Upper lobe of left lung (tissue), 6 donors: ENCODE data around the gene TIMP1. TPM values are rescaled to one million over a fixed set of nuclear protein-coding genes. Genes with fewer than 3 reads are reported as not detected.
"Not testable (repeated sequence)": the region's sequence is repeated elsewhere in the genome, so short reads cannot be mapped to it uniquely, and the experiment has no call there.

Experiments used
- ATAC-seq, 2 donors: fragments of 200-7000 bp; cut with Tn5 transposase; one replicate each; pipeline ENCODE4 v1.9.1; 2022; ENCODE audit warnings: mild to moderate bottlenecking in 2 of 2, moderate library complexity in 2 of 2; ENCODE audit not compliant: low FRiP score in 2 of 2
- DNase-seq, 2 donors: peaks; one replicate each; pipeline ENCODE4 v3.0.0-alpha.2; 2019 to 2020
- H3K27ac ChIP-seq, 4 donors: fragments of 200-600 bp; sonication (generic); one replicate each; pipeline ENCODE4 v1.5.1; 2016 to 2019
- H3K27me3 ChIP-seq, 4 donors: fragments of 200-600 bp; sonication (generic); one replicate each; pipeline ENCODE4 v1.5.1; 2017 to 2019
- H3K36me3 ChIP-seq, 4 donors: fragments of 200-600 bp; sonication (generic); one replicate each; pipeline ENCODE4 v1.5.1; 2016 to 2019
- H3K4me1 ChIP-seq, 4 donors: fragments of 200-600 bp; sonication (generic); one replicate each; pipeline ENCODE4 v1.5.1; 2018 to 2019
- H3K4me3 ChIP-seq, 4 donors: fragments of 200-600 bp; sonication (generic); one replicate each; pipeline ENCODE4 v1.5.1; 2017 to 2019; ENCODE audit warnings: mild to moderate bottlenecking in 2 of 4, moderate library complexity in 1 of 4
- H3K9me3 ChIP-seq, 4 donors: fragments of 200-600 bp; sonication (generic); one replicate each; pipeline ENCODE4 v1.5.1; 2018 to 2019
- EP300 ChIP-seq, 4 donors: sonication (generic); formaldehyde crosslinking; IDR thresholded peaks; one replicate each; pipeline ENCODE4 v1.5.1; 2017; ENCODE audit warnings: antibody characterized with exemption in 4 of 4, control low read depth in 2 of 4
- POLR2A ChIP-seq, 4 donors: fragments of 450-650 bp; IDR thresholded peaks; one replicate each; pipeline ENCODE4 v1.5.1; 2016 to 2017; ENCODE audit warnings: antibody characterized with exemption in 4 of 4, mild to moderate bottlenecking in 2 of 4
- POLR2AphosphoS5 ChIP-seq, 2 donors: sonication (generic); formaldehyde crosslinking; IDR thresholded peaks; one replicate each; pipeline ENCODE4 v1.5.1; 2017; ENCODE audit warnings: antibody characterized with exemption in 2 of 2
- WGBS, 2 donors: methylation state at CpG; one replicate each; pipeline ENCODE4 v1.1.5; 2017 to 2018; 5-methylcytosine and 5-hydroxymethylcytosine counted together
- total RNA-seq, 6 donors: library from RNA; depleted of rRNA in 4 of 6; stranded (reverse); fragments of >200 nt in 4 of 6; gene quantifications; one replicate each; pipeline versions ENCODE4 v1.1.0 to v1.2.1, GENCODE V29; 2016 to 2021
- TF ChIP-seq, protein P1 (sequence below), 6 experiments: fragments of 450-650 bp in 4 of 6; fragments of 200-600 bp in 2 of 6; sonication (generic) in 2 of 6; IDR thresholded peaks; one replicate each; pipeline ENCODE4 v1.5.1; 2016 to 2019; ENCODE audit warnings: antibody characterized with exemption in 6 of 6
- donor health status: DM: no; HTN: no; CAD: no; lungs with moderate emphysema.
- donor health status: DM: no; HTN: yes; CAD: no; lungs with severe emphysema.

The TIMP1 gene
- total RNA-seq, 6 donors from 2014 or later: 54.5 to 420 (median 163) TPM

DNA sequence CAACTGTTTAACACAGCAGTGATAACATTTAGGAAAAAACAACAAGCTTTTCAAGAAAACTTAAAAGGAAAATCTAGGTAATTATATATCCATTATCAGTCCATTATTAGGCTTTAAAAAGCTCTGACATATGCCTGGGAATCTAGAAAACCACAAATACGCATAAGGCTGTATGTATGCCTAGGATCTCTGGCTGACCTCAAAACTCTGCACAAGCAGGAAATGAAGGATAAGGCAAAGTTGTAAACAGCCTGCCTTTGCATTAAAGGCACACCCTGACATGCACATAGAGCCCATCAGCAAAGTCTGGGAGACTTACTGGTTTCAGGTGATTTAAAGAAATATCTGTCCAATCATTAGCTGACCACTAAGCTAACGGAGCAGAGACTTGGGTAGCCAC lies 14.0 kb downstream of the TIMP1 start:
- WGBS, 2 donors: 80 to 82% methylated on average over 2 of the region's 2 CpGs
- H3K4me3 ChIP-seq: no peak overlapping the region
- no peaks in the 10 kb centered on the region for H3K27me3 ChIP-seq
- no peaks in the 10 kb centered on the region for H3K4me1 ChIP-seq
- H3K9me3 ChIP-seq: peaks cover 0 to 31% (median 0%) of the 10 kb centered on the region in 4 donors
- H3K36me3 ChIP-seq: no peaks in the 10 kb centered on the region
- no peak overlapping the region for H3K27ac ChIP-seq
- no peak for DNase-seq
- TF ChIP-seq, protein P1, sequence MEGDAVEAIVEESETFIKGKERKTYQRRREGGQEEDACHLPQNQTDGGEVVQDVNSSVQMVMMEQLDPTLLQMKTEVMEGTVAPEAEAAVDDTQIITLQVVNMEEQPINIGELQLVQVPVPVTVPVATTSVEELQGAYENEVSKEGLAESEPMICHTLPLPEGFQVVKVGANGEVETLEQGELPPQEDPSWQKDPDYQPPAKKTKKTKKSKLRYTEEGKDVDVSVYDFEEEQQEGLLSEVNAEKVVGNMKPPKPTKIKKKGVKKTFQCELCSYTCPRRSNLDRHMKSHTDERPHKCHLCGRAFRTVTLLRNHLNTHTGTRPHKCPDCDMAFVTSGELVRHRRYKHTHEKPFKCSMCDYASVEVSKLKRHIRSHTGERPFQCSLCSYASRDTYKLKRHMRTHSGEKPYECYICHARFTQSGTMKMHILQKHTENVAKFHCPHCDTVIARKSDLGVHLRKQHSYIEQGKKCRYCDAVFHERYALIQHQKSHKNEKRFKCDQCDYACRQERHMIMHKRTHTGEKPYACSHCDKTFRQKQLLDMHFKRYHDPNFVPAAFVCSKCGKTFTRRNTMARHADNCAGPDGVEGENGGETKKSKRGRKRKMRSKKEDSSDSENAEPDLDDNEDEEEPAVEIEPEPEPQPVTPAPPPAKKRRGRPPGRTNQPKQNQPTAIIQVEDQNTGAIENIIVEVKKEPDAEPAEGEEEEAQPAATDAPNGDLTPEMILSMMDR (IDR thresholded peaks at IDR 0.05): no peak
- TF ChIP-seq POLR2AphosphoS5 (IDR thresholded peaks at IDR 0.05) (no peak), EP300 (IDR thresholded peaks at IDR 0.05) (no peak), POLR2A (IDR thresholded peaks at IDR 0.05) (no peak)
- no peak for ATAC-seq

DNA sequence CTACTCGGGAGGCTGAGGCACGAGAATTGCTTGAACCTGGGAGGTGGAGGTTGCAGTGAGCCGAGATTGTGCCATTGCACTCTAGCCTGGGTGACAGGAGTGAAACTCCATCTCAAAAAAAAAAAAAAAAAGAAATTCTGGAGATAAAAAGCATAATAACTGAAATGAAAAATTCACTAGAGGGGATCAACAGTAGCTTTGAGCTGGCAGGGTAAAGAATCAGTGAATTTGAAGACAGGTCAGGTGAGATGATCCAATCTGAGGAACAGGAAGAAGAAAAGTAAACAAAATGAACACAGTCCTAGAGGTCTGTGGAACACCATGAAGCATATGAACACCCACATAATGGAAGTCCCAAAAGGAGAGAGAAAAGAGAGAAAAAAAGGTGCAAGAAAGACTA lies 15.0 kb downstream of the TIMP1 start:
- H3K4me3 ChIP-seq: no peak overlapping the region
- no peaks in the 10 kb centered on the region for H3K36me3 ChIP-seq
- no peaks in the 10 kb centered on the region for H3K4me1 ChIP-seq
- ATAC-seq (no peak), DNase-seq (no peak)
- TF ChIP-seq, protein P1 (IDR thresholded peaks at IDR 0.05): no peak
- TF ChIP-seq POLR2A (IDR thresholded peaks at IDR 0.05) (no peak), POLR2AphosphoS5 (IDR thresholded peaks at IDR 0.05) (no peak), EP300 (IDR thresholded peaks at IDR 0.05) (no peak)
- H3K27ac ChIP-seq: no peak overlapping the region
- 74 to 97% methylated on average over 3 of the region's 3 CpGs for WGBS, 2 donors
- H3K9me3 ChIP-seq: peaks cover 0 to 31% (median 0%) of the 10 kb centered on the region in 4 donors
- no peaks in the 10 kb centered on the region for H3K27me3 ChIP-seq

DNA sequence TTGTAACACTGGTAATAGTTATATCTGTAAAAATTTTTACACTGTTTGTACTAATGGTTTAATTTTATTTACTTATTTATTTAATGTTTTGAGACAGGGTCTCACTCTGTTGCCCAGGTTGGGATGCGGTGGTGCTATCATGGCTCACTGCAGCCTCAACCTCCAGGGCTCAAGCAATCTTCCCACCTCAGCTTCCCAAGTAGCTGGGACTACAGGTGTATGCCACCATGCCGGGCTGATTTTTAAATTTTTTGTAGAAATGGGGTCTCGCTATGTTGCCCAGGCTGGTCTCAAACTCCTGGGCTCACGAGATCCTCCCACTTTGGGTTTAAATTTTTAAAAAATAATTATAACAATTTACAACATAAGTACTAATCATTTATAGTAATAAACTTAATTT lies 20.9 kb downstream of the TIMP1 start:
- not testable (repeated sequence) for H3K27me3 ChIP-seq, ATAC-seq, H3K27ac ChIP-seq, H3K36me3 ChIP-seq, H3K4me1 ChIP-seq, DNase-seq, H3K4me3 ChIP-seq
- H3K9me3 ChIP-seq: peaks cover 0 to 13% (median 0%) of the 10 kb centered on the region in 4 donors
- 95 to 100% methylated on average over 4 of the region's 4 CpGs for WGBS, 2 donors

DNA sequence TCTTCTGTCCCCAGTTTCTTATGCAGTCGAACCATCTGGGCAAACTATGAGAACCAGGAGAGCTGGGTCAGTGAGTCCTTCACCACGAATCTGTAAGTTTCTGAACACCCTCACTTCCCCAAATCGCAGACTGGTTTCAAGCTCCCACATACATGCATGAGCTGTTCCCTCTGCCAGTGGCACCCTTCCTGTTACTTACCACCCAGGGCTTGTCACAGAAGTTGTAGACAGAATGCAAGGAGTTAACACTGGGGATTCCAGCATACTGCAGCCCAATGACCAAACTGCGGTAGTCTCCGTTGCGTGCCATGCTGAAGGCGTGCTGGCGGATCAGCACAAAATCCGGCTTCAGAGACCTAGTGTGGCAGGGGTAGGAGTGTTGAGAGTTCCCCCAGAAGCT lies 22.8 kb downstream of the TIMP1 start:
- no peaks in the 10 kb centered on the region for H3K27me3 ChIP-seq
- H3K4me3 ChIP-seq: no peak overlapping the region
- no peak for DNase-seq
- WGBS, 2 donors: 67 to 71% methylated on average over 8 to 9 of the region's 9 CpGs
- H3K27ac ChIP-seq: no peak overlapping the region
- ATAC-seq: no peak
- TF ChIP-seq POLR2A (IDR thresholded peaks at IDR 0.05) (no peak), EP300 (IDR thresholded peaks at IDR 0.05) (no peak), POLR2AphosphoS5 (IDR thresholded peaks at IDR 0.05) (no peak)
- TF ChIP-seq, protein P1 (IDR thresholded peaks at IDR 0.05): no peak
- no peaks in the 10 kb centered on the region for H3K4me1 ChIP-seq
- H3K9me3 ChIP-seq: peaks cover 0 to 7% (median 0%) of the 10 kb centered on the region in 4 donors
- H3K36me3 ChIP-seq: no peaks in the 10 kb centered on the region

DNA sequence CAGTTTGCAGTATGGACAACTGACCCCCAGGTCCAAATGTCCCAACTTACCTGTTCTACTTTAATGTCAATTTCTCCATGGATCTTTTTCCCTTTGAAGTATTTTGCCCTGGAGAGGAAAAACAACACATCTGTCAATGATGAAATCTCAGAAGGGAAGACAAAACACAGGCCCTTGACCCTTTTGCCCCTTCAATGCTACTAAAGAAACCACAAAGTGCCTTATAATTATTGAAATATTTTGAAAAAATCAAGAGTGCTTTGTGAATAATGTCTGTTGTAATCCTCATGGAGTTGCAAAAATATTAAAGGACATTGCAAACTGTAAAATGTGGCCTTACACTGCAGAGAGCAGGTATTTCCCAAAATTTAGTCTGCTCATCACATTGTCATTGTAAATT lies 24.9 kb downstream of the TIMP1 start:
- Histone ChIP-seq H3K9me3 (no peaks in the 10 kb centered on the region), H3K27ac (no peak overlapping the region), H3K27me3 (no peaks in the 10 kb centered on the region), H3K36me3 (no peaks in the 10 kb centered on the region), H3K4me1 (no peaks in the 10 kb centered on the region), H3K4me3 (no peak overlapping the region)
- TF ChIP-seq, protein P1 (IDR thresholded peaks at IDR 0.05): no peak
- DNase-seq (no peak), ATAC-seq (no peak)
